Aorta (tissue), 5 donors: ENCODE measurements around the gene SPRY1. TPM values are rescaled to one million over a fixed set of nuclear protein-coding genes. Genes with fewer than 3 reads are reported as not detected.

Experiments used
- ATAC-seq: fragments of 200-7000 bp; cut with Tn5 transposase; one replicate; pipeline ENCODE4 v1.9.1; 2022; ENCODE audit warnings: moderate library complexity; ENCODE audit not compliant: low FRiP score
- DNase-seq, 2 donors: peaks; one replicate each; pipeline ENCODE4 v3.0.0-alpha.2; 2020
- H3K27ac ChIP-seq, 2 donors: one replicate each; pipeline ENCODE4 v1.5.1; 2013; ENCODE audit warnings: low read length in 2 of 2, mild to moderate bottlenecking in 2 of 2, moderate library complexity in 2 of 2, control low read depth in 1 of 2, inconsistent platforms in 1 of 2, low read depth in 1 of 2
- H3K27me3 ChIP-seq, 2 donors: one replicate each; pipeline ENCODE4 v1.6.1; 2013; ENCODE audit warnings: control low read depth in 1 of 2, low read length in 1 of 2, mild to moderate bottlenecking in 1 of 2, moderate library complexity in 1 of 2; ENCODE audit not compliant: insufficient read depth in 2 of 2, control insufficient read depth in 1 of 2
- H3K36me3 ChIP-seq, 2 donors: one replicate each; pipeline ENCODE4 v1.6.1; 2013; ENCODE audit warnings: control low read depth in 1 of 2, low read length in 1 of 2, mild to moderate bottlenecking in 1 of 2; ENCODE audit not compliant: insufficient read depth in 2 of 2, control insufficient read depth in 1 of 2
- H3K4me1 ChIP-seq, 2 donors: one replicate each; pipeline ENCODE4 v1.6.1; 2013; ENCODE audit warnings: low read length in 2 of 2, control low read depth in 1 of 2, mild to moderate bottlenecking in 1 of 2, moderate library complexity in 1 of 2; ENCODE audit not compliant: insufficient read depth in 2 of 2, control insufficient read depth in 1 of 2
- H3K4me3 ChIP-seq, 2 donors: one replicate each; pipeline ENCODE4 v1.5.1; 2013; ENCODE audit warnings: low read length in 2 of 2, control low read depth in 1 of 2, mild to moderate bottlenecking in 1 of 2
- H3K9me3 ChIP-seq: one replicate; pipeline ENCODE4 v1.6.1; 2013; ENCODE audit warnings: mild to moderate bottlenecking, low read length; ENCODE audit not compliant: control insufficient read depth
- WGBS, 2 donors: extraction: QIAGEN DNeasy Blood & Tissue Kit; methylation state at CpG; one replicate each; pipeline ENCODE4 v1.1.7; 2013; 5-methylcytosine and 5-hydroxymethylcytosine counted together
- intact Hi-C, 2 donors: fragments of 100-400 bp; cut with DNase I; formaldehyde crosslinking; loops; one replicate each; pipeline versions ENCODE4 v1.14.2 to v1.15.0; 2022
- polyA plus RNA-seq, 2 donors: library from polyadenylated mRNA; stranded (reverse); fragments of 200-250 nt; gene quantifications; one replicate each; pipeline ENCODE4 v1.2.3, GENCODE V29; 2013
- total RNA-seq, 2 donors: library from RNA; stranded (reverse); fragmentation: NEBNext Ultra II Directional; extraction: Animal tissue kit (Norgen Biotek cat#: 25700); gene quantifications; one replicate each; pipeline ENCODE4 v1.2.1, GENCODE V29; 2021
- donor health status: healthy with polysubstance abuse.
- donor health status: Bipolar disorder and iron deficiency.
- donor health status: DM: no; HTN: no; CAD: no.
- donor health status: DM: no; HTN: no; CAD: no.
- donor health status: DM: yes; HTN: yes; CAD: no.

The SPRY1 gene
- total and polyA plus RNA-seq, 4 donors = 21.0 to 210 (median 151) TPM

DNA sequence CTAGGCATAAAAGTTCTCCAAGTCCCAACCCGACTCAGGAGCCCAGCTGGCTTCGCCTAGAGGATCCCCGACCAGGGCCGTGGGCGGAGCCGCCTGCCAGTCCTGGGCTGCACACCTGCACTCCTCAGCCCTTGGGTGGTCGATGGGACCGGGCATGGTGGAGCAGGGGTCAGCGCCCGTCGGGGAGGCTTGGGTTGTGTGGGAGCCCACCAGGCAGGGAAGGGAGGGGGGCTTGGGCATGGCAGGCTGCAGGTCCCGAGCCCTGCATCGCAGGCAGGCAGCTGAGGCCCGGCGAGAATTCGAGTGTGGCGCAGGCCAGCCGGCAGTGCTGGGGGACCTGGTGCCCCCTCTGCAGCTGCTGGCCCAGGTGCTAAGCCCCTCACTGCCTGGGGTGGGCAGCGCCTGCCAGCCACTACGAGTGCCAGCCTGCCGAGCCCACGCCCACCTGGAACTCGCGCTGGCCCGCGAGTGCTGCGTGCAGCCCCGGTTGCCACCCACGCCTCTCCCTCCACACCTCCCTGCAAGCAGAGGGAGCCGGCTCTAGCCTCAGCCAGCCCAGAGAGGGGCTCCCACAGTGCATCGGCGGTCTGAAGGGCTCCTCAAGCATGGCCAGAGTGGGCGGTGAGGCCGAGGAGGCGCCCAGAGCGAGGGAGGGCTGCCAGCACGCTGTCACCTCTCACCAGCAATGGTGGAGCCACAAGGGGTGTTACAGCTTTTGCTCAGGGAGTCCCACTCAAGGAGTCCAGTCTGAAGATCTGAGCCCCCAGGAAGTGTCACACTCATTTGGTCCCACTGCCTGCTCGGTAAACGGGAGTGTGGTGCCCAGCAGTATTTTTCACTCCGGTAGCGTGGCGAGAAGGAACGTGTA is 38.9 kb downstream of the SPRY1 start:
- 95 to 96% methylated on average over 43 of the region's 43 CpGs for WGBS, 2 donors
- no peaks in the 10 kb centered on the region for H3K27me3 ChIP-seq
- DNase-seq (no peak), ATAC-seq (no peak)
- no peaks in the 10 kb centered on the region for H3K4me1 ChIP-seq
- no peak overlapping the region for H3K27ac ChIP-seq
- H3K36me3 ChIP-seq = no peaks in the 10 kb centered on the region
- peaks cover 3% of the 10 kb centered on the region for H3K9me3 ChIP-seq
- H3K4me3 ChIP-seq = no peak overlapping the region
- intact Hi-C loops = no loop called here

GRCh38 chr4:123438031-123438430 is 41.4 kb downstream of the SPRY1 start:
- WGBS, 2 donors = 26 to 40% methylated on average over 3 of the region's 3 CpGs
- Histone ChIP-seq H3K27ac (no peak overlapping the region), H3K4me1 (no peaks in the 10 kb centered on the region), H3K27me3 (no peaks in the 10 kb centered on the region), H3K36me3 (no peaks in the 10 kb centered on the region), H3K9me3 (peaks cover 3% of the 10 kb centered on the region), H3K4me3 (no peak overlapping the region)
- DNase-seq (no peak), ATAC-seq (no peak)
- intact Hi-C loops = no loop called here

DNA sequence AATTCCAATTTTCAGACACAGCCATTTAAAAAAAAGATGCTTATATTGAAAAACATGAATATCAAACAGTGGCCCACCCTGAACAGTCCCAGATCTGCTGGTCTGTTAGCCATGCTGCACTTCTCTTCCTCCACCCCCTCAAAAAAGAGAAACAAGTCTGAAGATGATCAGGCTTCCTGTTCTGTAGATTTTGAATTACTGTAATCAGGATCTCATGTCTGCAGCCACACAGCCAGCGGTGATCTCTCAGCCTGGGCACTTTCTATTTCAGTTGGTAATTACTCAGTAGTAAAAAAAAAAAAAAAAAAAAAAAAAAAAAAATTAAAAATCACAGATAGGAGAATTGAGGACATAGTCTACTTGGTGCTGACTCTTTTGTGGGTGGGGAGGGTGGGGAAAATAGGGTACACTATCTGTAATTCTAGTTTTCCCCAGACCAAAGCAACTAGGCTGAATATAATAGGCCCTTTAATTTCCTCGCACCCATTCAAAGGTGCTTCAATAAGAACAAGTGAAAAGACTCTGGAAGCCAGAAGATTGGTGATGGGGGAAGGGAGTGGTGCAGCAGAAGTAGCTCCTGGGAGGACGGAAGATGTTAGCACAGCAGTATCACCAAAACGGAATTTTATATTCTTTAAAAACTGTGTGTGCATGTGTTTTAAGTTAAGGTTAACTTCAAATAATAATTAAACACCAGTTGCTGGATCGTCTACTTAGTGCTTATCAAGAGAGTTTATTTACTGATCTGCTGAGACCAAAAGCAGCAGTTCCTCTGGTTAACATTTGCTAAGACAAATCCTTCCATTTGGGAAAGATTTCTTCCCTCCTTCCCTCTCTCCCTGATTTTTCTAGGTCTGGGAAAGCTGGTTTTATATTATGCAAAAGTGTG is 47.0 kb downstream of the SPRY1 start:
- DNase-seq (no peak), ATAC-seq (no peak)
- H3K36me3 ChIP-seq = no peaks in the 10 kb centered on the region
- no peaks in the 10 kb centered on the region for H3K9me3 ChIP-seq
- no peaks in the 10 kb centered on the region for H3K27me3 ChIP-seq
- 68 to 71% methylated on average over 5 of the region's 5 CpGs for WGBS, 2 donors
- no peak overlapping the region for H3K4me3 ChIP-seq
- intact Hi-C loops = no loop called here
- H3K27ac ChIP-seq = no peak overlapping the region
- H3K4me1 ChIP-seq = no peaks in the 10 kb centered on the region

- Histone ChIP-seq H3K9me3 (no peaks in the 10 kb centered on the region), H3K4me3 (no peak overlapping the region), H3K27ac (no peak overlapping the region), H3K27me3 (no peaks in the 10 kb centered on the region), H3K4me1 (no peaks in the 10 kb centered on the region), H3K36me3 (no peaks in the 10 kb centered on the region)
- intact Hi-C loops = no loop called here
- WGBS, 2 donors = 50 to 51% methylated on average over 10 of the region's 10 CpGs
- ATAC-seq (peak; percentile 69), DNase-seq (peak in 1 of 2 donors; percentile 63)
Measured at GRCh38 chr4:123444290-123444731, 47.7 kb downstream of the SPRY1 start.

GRCh38 chr4:123446865-123447474 is 50.4 kb downstream of the SPRY1 start:
- Histone ChIP-seq H3K27me3 (no peaks in the 10 kb centered on the region), H3K27ac (no peak overlapping the region), H3K9me3 (no peaks in the 10 kb centered on the region), H3K4me3 (no peak overlapping the region), H3K4me1 (no peaks in the 10 kb centered on the region), H3K36me3 (no peaks in the 10 kb centered on the region)
- ATAC-seq (no peak), DNase-seq (no peak)
- intact Hi-C loops = no loop called here
- WGBS, 2 donors = 61 to 70% methylated on average over 6 of the region's 6 CpGs

DNA sequence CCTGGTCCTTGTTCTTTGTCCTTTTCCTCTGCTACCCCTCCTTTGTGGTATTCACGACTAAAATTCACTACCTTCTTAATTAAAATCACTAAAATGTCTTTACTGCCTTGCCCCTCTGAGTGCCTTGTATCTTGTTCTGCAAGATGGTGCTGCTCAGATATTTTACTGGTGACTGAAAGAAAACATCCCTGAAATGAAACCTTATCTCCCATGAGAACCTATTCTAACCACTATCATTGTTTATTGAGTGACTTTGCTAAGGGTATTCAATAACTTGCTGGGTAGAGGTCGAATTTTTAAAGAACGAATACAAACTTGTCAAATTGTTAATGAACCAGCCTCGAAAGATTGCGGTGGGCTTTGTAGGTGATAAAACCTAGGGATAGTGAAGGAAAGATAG is 52.8 kb downstream of the SPRY1 start:
- 79 to 89% methylated on average over 5 of the region's 5 CpGs for WGBS, 2 donors
- DNase-seq (no peak), ATAC-seq (no peak)
- Histone ChIP-seq H3K27ac (no peak overlapping the region), H3K4me3 (no peak overlapping the region), H3K36me3 (no peaks in the 10 kb centered on the region), H3K9me3 (no peaks in the 10 kb centered on the region), H3K4me1 (no peaks in the 10 kb centered on the region), H3K27me3 (no peaks in the 10 kb centered on the region)
- intact Hi-C loops = no loop called here

DNA sequence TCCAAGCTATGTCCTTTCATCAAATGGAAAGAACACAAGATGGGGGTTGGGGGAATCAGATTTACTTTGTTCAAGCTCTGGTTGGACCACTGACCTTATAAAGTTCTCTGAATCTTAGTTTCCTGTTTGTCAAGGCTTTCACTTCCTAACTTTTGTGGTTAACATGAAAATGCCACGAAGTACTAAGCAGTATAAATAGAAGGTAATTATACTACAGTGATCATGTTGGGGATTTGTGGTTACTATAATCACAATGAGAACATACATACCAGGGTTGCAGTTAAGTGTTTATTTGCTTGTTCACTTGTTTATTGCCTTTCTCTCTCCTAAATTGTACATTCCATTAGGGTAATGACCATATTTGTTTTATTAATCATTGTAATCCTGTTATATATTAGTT is 53.2 kb downstream of the SPRY1 start:
- WGBS, 2 donors = 58 to 82% methylated on average over 1 of the region's 1 CpG
- Histone ChIP-seq H3K4me1 (no peaks in the 10 kb centered on the region), H3K9me3 (no peaks in the 10 kb centered on the region), H3K4me3 (no peak overlapping the region), H3K27ac (no peak overlapping the region), H3K36me3 (no peaks in the 10 kb centered on the region), H3K27me3 (no peaks in the 10 kb centered on the region)
- ATAC-seq = no peak
- no peak for DNase-seq
- intact Hi-C loops = no loop called here

DNA sequence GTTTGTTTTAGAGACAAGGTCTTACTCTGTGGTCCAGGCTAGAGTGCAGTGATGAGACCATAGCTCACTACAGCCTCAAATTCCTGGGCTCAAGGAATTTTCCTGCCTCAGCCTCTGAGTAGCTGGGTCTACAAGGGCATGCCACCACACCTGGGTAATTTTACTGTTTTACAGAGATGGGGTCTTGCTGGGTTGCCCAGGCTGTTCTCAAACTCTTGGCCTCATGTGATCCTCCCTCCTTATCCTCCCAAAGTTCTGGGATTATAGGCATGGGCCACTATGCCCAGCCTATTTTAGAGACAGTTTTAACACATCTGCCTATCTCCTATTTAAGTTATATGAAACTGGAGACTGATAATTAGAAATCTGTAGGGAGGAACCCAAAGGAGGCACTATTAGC is 53.8 kb downstream of the SPRY1 start:
- Histone ChIP-seq H3K27me3 (no peaks in the 10 kb centered on the region), H3K4me1 (no peaks in the 10 kb centered on the region), H3K36me3 (no peaks in the 10 kb centered on the region), H3K27ac (no peak overlapping the region), H3K4me3 (no peak overlapping the region), H3K9me3 (no peaks in the 10 kb centered on the region)
- DNase-seq = no peak
- intact Hi-C loops = no loop called here
- ATAC-seq = no peak
